SH-SY5Y (cell line): ENCODE results near the gene PIF1.

Source experiments
- GATA2 ChIP-seq: IDR thresholded peaks from 2 replicates; pipeline ENCODE4 v1.6.1; 2011; ENCODE audit warnings: mild to moderate bottlenecking, low read depth, low read length
- GATA3 ChIP-seq: IDR thresholded peaks from 2 replicates; pipeline ENCODE4 v1.6.1; 2011; ENCODE audit warnings: low read depth, mild to moderate bottlenecking, low read length, moderate library complexity

The PIF1 gene, protein sequence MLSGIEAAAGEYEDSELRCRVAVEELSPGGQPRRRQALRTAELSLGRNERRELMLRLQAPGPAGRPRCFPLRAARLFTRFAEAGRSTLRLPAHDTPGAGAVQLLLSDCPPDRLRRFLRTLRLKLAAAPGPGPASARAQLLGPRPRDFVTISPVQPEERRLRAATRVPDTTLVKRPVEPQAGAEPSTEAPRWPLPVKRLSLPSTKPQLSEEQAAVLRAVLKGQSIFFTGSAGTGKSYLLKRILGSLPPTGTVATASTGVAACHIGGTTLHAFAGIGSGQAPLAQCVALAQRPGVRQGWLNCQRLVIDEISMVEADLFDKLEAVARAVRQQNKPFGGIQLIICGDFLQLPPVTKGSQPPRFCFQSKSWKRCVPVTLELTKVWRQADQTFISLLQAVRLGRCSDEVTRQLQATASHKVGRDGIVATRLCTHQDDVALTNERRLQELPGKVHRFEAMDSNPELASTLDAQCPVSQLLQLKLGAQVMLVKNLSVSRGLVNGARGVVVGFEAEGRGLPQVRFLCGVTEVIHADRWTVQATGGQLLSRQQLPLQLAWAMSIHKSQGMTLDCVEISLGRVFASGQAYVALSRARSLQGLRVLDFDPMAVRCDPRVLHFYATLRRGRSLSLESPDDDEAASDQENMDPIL

GRCh38 chr15:64825431-64826294, at the start of gene PIF1:
Gene PIF1, minus strand, starts transcription at chr15:64825647. Its CDS starts 1,312 bp downstream, at chr15:64824335.
- TF ChIP-seq GATA3 = no peak; the same call in 1 of the 2 replicates
- TF ChIP-seq GATA2 = peak; percentile 89

- TF ChIP-seq GATA2 (no peak), GATA3 (no peak)
Observed at GRCh38 chr15:64870353-64870752, 44.9 kb upstream of the PIF1 start.

DNA sequence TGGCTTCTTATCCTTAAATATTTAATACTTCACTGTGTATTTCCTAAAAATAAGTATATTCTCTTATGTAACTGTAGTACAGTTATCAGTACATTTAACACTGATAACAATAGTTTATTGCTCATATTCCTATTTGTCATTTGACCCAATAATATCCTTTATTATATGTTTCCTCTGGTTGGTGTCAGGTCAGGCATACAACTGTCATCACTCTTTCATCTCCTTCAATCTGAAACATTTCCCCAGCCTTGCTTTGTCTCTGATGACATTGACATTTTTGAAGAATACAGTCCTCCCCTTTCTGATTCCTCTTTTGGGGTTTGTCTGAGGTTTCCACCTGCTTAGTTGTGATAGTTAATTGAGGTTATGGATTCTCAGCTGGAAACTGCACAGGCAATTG, 44.1 kb upstream of the PIF1 start:
- TF ChIP-seq GATA3 (no peak), GATA2 (no peak)

GRCh38 chr15:64865998-64866520, 40.6 kb upstream of the PIF1 start:
- TF ChIP-seq GATA3 (no peak), GATA2 (no peak)

- TF ChIP-seq GATA2 (no peak), GATA3 (no peak)
Observed at GRCh38 chr15:64865126-64865997, 39.9 kb upstream of the PIF1 start.

GRCh38 chr15:64864068-64864467, 38.6 kb upstream of the PIF1 start:
- no peak for TF ChIP-seq GATA2
- TF ChIP-seq GATA3 = no peak

GRCh38 chr15:64862408-64862807, 37.0 kb upstream of the PIF1 start:
- TF ChIP-seq GATA3 (no peak), GATA2 (no peak)

GRCh38 chr15:64861960-64862359, 36.5 kb upstream of the PIF1 start:
- TF ChIP-seq GATA2 (no peak), GATA3 (no peak)

- TF ChIP-seq GATA2 = no peak
- TF ChIP-seq GATA3 = no peak
Observed at GRCh38 chr15:64861331-64861730, 35.9 kb upstream of the PIF1 start.

- no peak for TF ChIP-seq GATA2
- no peak for TF ChIP-seq GATA3
Observed at GRCh38 chr15:64859226-64859625, 33.8 kb upstream of the PIF1 start.

GRCh38 chr15:64858021-64858575, 32.7 kb upstream of the PIF1 start:
- TF ChIP-seq GATA2 (no peak), GATA3 (no peak)

DNA sequence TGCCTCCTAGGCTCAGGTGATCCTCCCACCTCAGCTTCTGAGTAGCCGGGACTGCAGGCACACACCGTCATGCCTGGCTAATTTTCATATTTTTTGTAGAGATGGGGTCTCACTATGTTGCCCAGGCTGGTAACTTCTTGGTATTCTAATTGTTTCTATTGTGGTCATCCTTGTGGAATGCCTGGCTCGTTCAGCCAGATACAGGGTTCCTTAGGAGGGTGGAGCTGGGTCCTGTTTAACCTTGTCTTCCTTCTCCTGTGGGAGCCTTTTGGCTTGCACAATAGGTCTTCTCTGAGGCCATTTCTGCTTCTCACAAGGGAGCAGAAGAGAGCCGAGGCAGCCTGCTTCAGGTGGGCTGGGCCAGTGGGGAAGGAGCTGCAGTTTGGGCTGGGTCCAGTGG, 32.0 kb upstream of the PIF1 start:
- TF ChIP-seq GATA3 (no peak), GATA2 (no peak)
